GM10847 (cell line): ENCODE results near the gene DRGX.

Experiments
- POLR2A ChIP-seq: IDR thresholded peaks from 2 replicates; pipeline ENCODE4 v1.6.1; 2011; ENCODE audit not compliant: insufficient read length; ENCODE audit errors: extremely low read depth

DRGX gene

GRCh38 chr10:49328401-49329145 lies 67.3 kb downstream of the DRGX start:
- TF ChIP-seq POLR2A, result no peak

GRCh38 chr10:49327036-49327813 lies 68.7 kb downstream of the DRGX start:
- no peak for TF ChIP-seq POLR2A

GRCh38 chr10:49325916-49326783 lies 69.7 kb downstream of the DRGX start:
- no peak for TF ChIP-seq POLR2A

GRCh38 chr10:49325131-49325915 lies 70.6 kb downstream of the DRGX start:
- no peak for TF ChIP-seq POLR2A

GRCh38 chr10:49324711-49325110 lies 71.2 kb downstream of the DRGX start:
- no peak for TF ChIP-seq POLR2A

- TF ChIP-seq POLR2A, result no peak
Observed at GRCh38 chr10:49323896-49324270, 72.0 kb downstream of the DRGX start.

- TF ChIP-seq POLR2A, result no peak
Observed at GRCh38 chr10:49323171-49323895, 72.6 kb downstream of the DRGX start.

- TF ChIP-seq POLR2A, result no peak
Observed at GRCh38 chr10:49322371-49323170, 73.3 kb downstream of the DRGX start.

GRCh38 chr10:49321021-49321420 lies 74.9 kb downstream of the DRGX start:
- TF ChIP-seq POLR2A, result no peak

GRCh38 chr10:49320191-49320590 lies 75.7 kb downstream of the DRGX start:
- no peak for TF ChIP-seq POLR2A

GRCh38 chr10:49319206-49319605 lies 76.7 kb downstream of the DRGX start:
- no peak for TF ChIP-seq POLR2A

GRCh38 chr10:49318755-49319154 lies 77.1 kb downstream of the DRGX start:
- TF ChIP-seq POLR2A, result no peak

GRCh38 chr10:49318028-49318427 lies 77.9 kb downstream of the DRGX start:
- TF ChIP-seq POLR2A, result no peak

- TF ChIP-seq POLR2A, result no peak
Observed at GRCh38 chr10:49314806-49315205, 81.1 kb downstream of the DRGX start.
